ENCODE measurements around the gene SSX2IP. TPM values are rescaled to one million over a fixed set of nuclear protein-coding genes. Genes with fewer than 3 reads are reported as not detected.

The SSX2IP gene
- total RNA-seq, 2 experiments from 2014 or later, result 5.5 to 6.0 TPM

DNA sequence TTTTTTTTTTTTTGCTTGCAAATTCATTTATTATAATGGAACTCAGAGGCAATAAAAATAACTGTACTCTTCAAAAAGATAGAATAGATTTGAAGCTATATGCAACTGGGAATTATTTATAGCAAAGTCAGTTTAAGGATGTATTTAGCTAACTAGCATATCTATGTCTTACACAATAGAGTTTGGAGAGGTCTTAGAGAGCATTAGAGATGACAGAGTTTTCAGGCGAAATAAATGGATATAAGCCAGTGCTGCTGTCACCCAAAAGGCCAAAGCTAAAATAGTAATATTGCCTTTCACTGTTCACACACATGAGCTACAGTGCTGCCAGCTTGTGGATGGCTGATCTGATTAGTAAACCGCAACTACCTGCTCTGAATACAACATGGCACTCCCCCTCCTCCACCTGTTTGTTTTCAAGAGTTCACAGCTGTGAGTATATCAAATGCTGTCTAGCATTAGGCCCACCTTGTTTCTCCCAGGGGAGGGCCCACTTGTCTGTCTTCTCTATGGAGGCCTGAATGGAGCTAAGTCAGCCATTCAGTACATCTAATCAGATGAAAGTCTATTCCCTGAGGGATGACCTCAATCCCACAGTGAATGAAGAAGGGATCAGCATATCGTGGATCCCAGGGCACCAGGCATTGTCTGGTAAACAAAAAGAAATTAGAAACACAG lies 25.2 kb upstream of the SSX2IP start:
- H3K27me3 ChIP-seq (ENCODE audit: control insufficient read depth in 1 of 2, insufficient read depth in 2 of 2, low read length in 2 of 2), result no peaks in the 10 kb centered on the region
- DNase-seq, result no peak
- H3K27me3 Mint-ChIP-seq, result no peaks in the 10 kb centered on the region
- ChIA-PET CTCF (interaction anchor here (1.2 to 1.3 kb wide), 2 partner anchors 8 to 273 kb away, joined by 3 to 4 read pairs; no protein-coding TSS in a partner anchor), POLR2A (interaction anchor here (0.9 kb wide), 1 partner anchor 22 kb away, joined by 3 read pairs; no protein-coding TSS in a partner anchor)
- H3K27ac Mint-ChIP-seq, result no peak overlapping the region
- TF ChIP-seq, protein P1, sequence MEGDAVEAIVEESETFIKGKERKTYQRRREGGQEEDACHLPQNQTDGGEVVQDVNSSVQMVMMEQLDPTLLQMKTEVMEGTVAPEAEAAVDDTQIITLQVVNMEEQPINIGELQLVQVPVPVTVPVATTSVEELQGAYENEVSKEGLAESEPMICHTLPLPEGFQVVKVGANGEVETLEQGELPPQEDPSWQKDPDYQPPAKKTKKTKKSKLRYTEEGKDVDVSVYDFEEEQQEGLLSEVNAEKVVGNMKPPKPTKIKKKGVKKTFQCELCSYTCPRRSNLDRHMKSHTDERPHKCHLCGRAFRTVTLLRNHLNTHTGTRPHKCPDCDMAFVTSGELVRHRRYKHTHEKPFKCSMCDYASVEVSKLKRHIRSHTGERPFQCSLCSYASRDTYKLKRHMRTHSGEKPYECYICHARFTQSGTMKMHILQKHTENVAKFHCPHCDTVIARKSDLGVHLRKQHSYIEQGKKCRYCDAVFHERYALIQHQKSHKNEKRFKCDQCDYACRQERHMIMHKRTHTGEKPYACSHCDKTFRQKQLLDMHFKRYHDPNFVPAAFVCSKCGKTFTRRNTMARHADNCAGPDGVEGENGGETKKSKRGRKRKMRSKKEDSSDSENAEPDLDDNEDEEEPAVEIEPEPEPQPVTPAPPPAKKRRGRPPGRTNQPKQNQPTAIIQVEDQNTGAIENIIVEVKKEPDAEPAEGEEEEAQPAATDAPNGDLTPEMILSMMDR (IDR thresholded peaks at IDR 0.05), result no peak
- no peaks in the 10 kb centered on the region for H3K4me1 Mint-ChIP-seq (ENCODE audit: low read depth)
- no peaks in the 10 kb centered on the region for H3K9me3 ChIP-seq (ENCODE audit: control insufficient read depth in 1 of 2, insufficient read depth in 1 of 2, low read length in 2 of 2)
- H3K4me3 ChIP-seq (ENCODE audit: low read length), result no peak overlapping the region
- H3K4me3 Mint-ChIP-seq, result no peak overlapping the region
- H3K9me3 Mint-ChIP-seq, result no peaks in the 10 kb centered on the region
- H3K36me3 Mint-ChIP-seq (ENCODE audit: low read depth), result no peaks in the 10 kb centered on the region
- no peak for ATAC-seq (ENCODE audit: poor library complexity)
- intact Hi-C loops (cut with DNase I, micrococcal nuclease), result no loop called here
- no peak overlapping the region for H3K27ac ChIP-seq (ENCODE audit: low read depth in 1 of 2, low read length in 2 of 2)
- no peaks in the 10 kb centered on the region for H3K36me3 ChIP-seq (ENCODE audit: insufficient read depth, low read length)
- H3K4me1 ChIP-seq (ENCODE audit: insufficient read depth, low read length), result no peaks in the 10 kb centered on the region

DNA sequence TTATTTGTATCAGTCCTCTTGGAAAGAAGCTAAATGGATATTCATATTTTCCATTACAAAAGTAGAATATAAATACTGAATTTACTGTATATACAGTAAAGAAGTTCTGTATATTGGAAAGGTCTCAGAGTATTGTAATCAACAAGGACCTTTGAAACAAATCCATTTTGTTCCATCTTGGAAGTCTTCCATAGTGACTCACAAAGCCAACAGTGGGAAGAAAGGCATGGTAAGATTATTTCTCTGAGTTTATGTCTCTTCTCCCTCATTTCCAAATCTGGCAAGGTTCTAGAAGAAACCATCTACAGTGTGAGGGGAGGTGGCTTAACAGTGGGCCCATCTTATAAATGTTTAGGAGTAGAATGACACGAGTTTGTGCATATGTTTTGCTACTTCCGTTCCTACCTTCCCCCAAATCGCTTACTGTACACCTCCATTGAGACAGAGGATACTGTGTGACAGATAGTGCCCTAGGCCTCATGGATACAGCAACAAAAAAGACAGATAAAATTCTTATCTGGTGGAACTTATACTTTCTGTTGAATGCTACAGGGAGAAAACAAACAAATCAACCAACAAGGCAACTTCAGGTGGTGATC lies 22.1 kb upstream of the SSX2IP start:
- Histone ChIP-seq H3K9me3 (ENCODE audit: control insufficient read depth in 1 of 2, insufficient read depth in 1 of 2, low read length in 2 of 2) (no peaks in the 10 kb centered on the region), H3K4me1 (ENCODE audit: insufficient read depth, low read length) (no peaks in the 10 kb centered on the region), H3K27me3 (ENCODE audit: control insufficient read depth in 1 of 2, insufficient read depth in 2 of 2, low read length in 2 of 2) (no peaks in the 10 kb centered on the region), H3K36me3 (ENCODE audit: insufficient read depth, low read length) (no peaks in the 10 kb centered on the region), H3K4me3 (ENCODE audit: low read length) (no peak overlapping the region), H3K27ac (ENCODE audit: low read depth in 1 of 2, low read length in 2 of 2) (no peak overlapping the region)
- ChIA-PET CTCF (no interaction called here), POLR2A (no interaction called here)
- H3K9me3 Mint-ChIP-seq, result no peaks in the 10 kb centered on the region
- no peak for ATAC-seq (ENCODE audit: poor library complexity)
- H3K36me3 Mint-ChIP-seq (ENCODE audit: low read depth), result no peaks in the 10 kb centered on the region
- no peaks in the 10 kb centered on the region for H3K27me3 Mint-ChIP-seq
- H3K4me3 Mint-ChIP-seq, result no peak overlapping the region
- intact Hi-C loops (cut with DNase I, micrococcal nuclease), result no loop called here
- TF ChIP-seq, protein P1 (IDR thresholded peaks at IDR 0.05), result no peak
- H3K27ac Mint-ChIP-seq, result no peak overlapping the region
- no peak for DNase-seq
- H3K4me1 Mint-ChIP-seq (ENCODE audit: low read depth), result no peaks in the 10 kb centered on the region

DNA sequence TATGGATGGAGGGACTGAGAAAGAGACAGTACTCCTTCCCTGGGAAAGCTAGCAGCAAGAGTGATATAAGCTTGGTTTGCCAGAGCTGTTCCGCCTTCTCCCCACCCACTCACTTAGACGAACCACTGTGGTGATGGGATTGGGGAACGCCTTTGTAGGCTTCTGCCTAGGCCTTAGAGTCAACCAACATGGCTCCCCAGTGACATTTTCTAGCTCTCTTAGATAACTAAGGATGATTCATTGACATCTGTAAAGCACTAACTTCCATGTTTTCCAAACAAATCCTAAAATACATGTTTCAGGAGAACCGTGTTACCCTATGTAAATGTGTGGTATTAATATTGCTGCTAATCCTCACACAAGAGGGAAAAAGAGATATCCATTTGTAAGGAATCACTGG lies 21.6 kb upstream of the SSX2IP start:
- Mint-ChIP-seq H3K36me3 (ENCODE audit: low read depth) (no peaks in the 10 kb centered on the region), H3K4me1 (ENCODE audit: low read depth) (no peaks in the 10 kb centered on the region), H3K4me3 (no peak overlapping the region), H3K9me3 (no peaks in the 10 kb centered on the region), H3K27ac (no peak overlapping the region), H3K27me3 (no peaks in the 10 kb centered on the region)
- Histone ChIP-seq H3K27ac (ENCODE audit: low read depth in 1 of 2, low read length in 2 of 2) (no peak overlapping the region), H3K4me1 (ENCODE audit: insufficient read depth, low read length) (no peaks in the 10 kb centered on the region), H3K4me3 (ENCODE audit: low read length) (no peak overlapping the region), H3K27me3 (ENCODE audit: control insufficient read depth in 1 of 2, insufficient read depth in 2 of 2, low read length in 2 of 2) (no peaks in the 10 kb centered on the region), H3K36me3 (ENCODE audit: insufficient read depth, low read length) (no peaks in the 10 kb centered on the region), H3K9me3 (ENCODE audit: control insufficient read depth in 1 of 2, insufficient read depth in 1 of 2, low read length in 2 of 2) (no peaks in the 10 kb centered on the region)
- CTCF ChIA-PET, result no interaction called here
- ATAC-seq (ENCODE audit: poor library complexity) (no peak), DNase-seq (no peak)
- POLR2A ChIA-PET, result no interaction called here
- TF ChIP-seq, protein P1 (IDR thresholded peaks at IDR 0.05), result no peak
- intact Hi-C loops (cut with DNase I, micrococcal nuclease), result no loop called here
